Fibroblast of pulmonary artery (primary cell): ENCODE measurements around the gene TMC8.
"Not testable (repeated sequence)": the region's sequence is repeated elsewhere in the genome, so short reads cannot be mapped to it uniquely, and the experiment has no call there.

Experiments used
- DNase-seq: peaks from one replicate; pipeline ENCODE4 v3.0.0-alpha.2; 2010; ENCODE audit warnings: low read depth
- H3K4me3 ChIP-seq: replicated peaks from 2 replicates; pipeline ENCODE4 v1.5.1; 2011; ENCODE audit warnings: low read depth, mild to moderate bottlenecking, control low read depth, low read length, moderate library complexity
- CTCF ChIP-seq: IDR thresholded peaks from 2 replicates; pipeline ENCODE4 v1.5.1; 2011; ENCODE audit warnings: mild to moderate bottlenecking, control low read depth, low read length, inconsistent platforms; ENCODE audit errors: missing control alignments

TMC8 gene

GRCh38 chr17:78133971-78134898 is 3.7 kb downstream of the TMC8 start:
- TF ChIP-seq CTCF = peak; percentile 55
- no peak overlapping the region for H3K4me3 ChIP-seq
- peak; percentile 36 for DNase-seq

GRCh38 chr17:78134899-78135385 is 4.4 kb downstream of the TMC8 start:
- TF ChIP-seq CTCF = no peak
- no peak for DNase-seq

GRCh38 chr17:78135858-78136500 is 5.4 kb downstream of the TMC8 start:
- no peak for DNase-seq
- TF ChIP-seq CTCF = no peak
- no peak overlapping the region for H3K4me3 ChIP-seq

More at GRCh38 chr17:78134899-78135385, 4.4 kb downstream of the TMC8 start:
- no peak overlapping the region for H3K4me3 ChIP-seq

- TF ChIP-seq CTCF = peak; percentile 23
- DNase-seq = no peak
- no peak overlapping the region for H3K4me3 ChIP-seq
These were observed 7.0 kb downstream of the TMC8 start for GRCh38 chr17:78137392-78138203.

GRCh38 chr17:78138204-78139060 is 7.9 kb downstream of the TMC8 start:
- no peak for TF ChIP-seq CTCF
- H3K4me3 ChIP-seq = no peak overlapping the region
- DNase-seq = no peak

GRCh38 chr17:78139861-78140168 is 9.2 kb downstream of the TMC8 start:
- not testable (repeated sequence) for H3K4me3 ChIP-seq

More at GRCh38 chr17:78139861-78140168, 9.2 kb downstream of the TMC8 start:
- DNase-seq = not testable (repeated sequence)
